ENCODE data around the gene NEU4.
A peak's percentile ranks its signal among the peaks of the same experiment; 100 is the strongest.
"Not testable (repeated sequence)": the region's sequence is repeated elsewhere in the genome, so short reads cannot be mapped to it uniquely, and the experiment has no call there.

The NEU4 gene, protein sequence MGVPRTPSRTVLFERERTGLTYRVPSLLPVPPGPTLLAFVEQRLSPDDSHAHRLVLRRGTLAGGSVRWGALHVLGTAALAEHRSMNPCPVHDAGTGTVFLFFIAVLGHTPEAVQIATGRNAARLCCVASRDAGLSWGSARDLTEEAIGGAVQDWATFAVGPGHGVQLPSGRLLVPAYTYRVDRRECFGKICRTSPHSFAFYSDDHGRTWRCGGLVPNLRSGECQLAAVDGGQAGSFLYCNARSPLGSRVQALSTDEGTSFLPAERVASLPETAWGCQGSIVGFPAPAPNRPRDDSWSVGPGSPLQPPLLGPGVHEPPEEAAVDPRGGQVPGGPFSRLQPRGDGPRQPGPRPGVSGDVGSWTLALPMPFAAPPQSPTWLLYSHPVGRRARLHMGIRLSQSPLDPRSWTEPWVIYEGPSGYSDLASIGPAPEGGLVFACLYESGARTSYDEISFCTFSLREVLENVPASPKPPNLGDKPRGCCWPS

DNA sequence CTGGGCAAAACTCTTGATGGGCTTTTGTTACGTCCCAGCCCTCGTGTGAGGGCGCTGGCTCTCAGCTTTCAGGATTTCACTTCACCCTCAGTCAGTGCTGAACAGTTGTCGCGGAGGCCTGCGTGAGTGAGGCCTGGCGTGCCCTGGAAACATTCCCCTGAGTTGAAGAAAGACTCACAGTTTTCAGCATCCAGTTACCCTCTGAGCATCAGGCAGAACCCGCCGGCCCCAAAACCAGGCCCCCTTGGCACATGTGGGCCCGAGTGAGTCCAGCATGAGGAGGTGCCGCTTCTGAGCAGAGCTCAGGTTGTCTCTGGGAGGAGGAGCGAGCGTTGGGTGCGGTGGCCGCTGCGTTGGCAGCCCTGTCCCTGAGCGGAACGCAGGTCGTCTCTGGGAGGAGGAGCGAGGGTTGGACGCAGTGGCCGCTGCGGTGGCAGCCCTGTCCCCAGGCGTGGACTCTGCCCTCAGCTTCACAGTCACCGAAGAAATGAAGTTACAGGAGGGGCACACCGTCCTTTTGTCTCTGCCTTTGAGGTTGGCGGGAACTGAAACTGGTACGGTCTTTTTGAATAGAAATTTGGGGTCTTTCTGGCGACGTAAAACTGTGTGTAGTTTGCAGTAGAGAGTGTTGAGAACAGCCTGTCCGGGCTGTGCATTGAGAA, at the start of gene NEU4:
Gene NEU4 (plus strand): TSS at position 473 of the 662 bp plus-strand sequence. CDS start 5,292 bp downstream, outside the sequence.
- no peak for DNase-seq

GRCh38 chr2:241759893-241760292, 49.1 kb upstream of the NEU4 start:
- not testable (repeated sequence) for DNase-seq

DNA sequence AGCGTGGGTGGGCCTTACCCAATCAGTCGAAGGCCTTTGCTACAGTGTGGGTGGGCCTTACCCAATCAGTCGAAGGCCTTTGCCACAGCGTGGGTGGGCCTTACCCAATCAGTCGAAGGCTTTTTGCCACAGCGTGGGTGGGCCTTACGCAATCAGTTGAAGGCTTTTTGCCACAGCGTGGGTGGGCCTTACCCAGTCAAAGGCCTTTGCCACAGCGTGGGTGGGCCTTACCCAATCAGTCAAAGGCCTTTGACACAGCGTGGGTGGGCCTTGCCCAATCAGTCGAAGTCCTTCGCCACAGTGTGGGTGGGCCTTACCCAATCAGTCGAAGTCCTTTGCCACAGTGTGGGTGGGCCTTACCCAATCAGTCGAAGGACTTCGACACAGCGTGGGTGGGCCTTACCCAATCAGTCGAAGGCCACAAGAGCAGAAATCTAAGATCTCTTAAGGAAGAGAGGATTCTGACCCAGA, 48.7 kb upstream of the NEU4 start:
- DNase-seq = no peak

DNA sequence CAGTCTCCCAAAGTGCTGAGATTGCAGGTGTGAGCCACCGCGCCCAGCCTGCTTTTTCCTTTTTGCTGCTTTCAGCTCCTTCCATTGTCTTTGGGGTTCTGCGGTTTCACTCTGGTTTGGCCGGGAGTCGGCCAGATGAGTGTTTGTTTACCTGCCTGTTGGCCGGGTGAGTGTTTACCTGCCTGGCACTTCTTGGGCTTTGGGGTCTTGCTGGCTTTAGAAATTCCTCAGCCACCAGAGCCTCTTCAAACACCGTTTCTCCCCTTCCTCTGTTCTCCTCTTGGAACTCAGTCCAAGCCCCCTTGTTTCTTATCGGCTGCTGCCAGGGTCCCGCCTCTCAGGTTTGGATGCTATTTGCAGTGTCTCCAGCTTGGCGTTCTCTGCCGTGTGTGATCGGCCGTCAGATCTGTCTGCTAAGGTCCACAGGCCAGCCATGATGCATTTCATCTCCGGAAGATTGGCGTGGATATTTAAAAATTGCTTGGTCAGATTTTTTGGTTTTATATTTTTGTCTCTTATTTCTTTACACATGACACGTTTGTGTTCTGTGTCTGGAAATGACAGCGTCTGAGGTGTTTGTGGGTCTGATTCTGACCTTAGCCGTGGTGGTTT, 46.6 kb upstream of the NEU4 start:
- no peak for DNase-seq

DNA sequence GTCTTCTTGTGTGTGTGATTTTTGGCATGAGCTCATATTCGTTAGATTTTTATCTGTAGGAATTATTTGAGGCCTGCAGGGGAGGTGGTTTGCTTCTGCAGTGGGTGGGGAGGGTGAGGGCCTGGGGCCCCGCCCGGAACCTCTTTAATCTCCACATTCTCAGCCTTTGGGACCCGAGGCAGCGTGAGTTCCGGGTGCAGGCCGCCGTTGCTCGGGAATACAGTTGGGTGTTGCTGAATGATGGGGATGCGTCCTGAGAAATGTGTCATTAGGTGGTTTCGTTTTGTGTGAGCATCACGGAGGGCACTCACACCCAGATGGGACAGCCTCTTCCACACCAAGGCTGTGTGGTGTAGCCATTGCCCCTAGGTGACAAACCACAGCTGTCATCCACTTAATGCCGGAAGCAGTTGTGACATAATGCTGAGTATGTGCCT, 46.0 kb upstream of the NEU4 start:
- DNase-seq = peak in 1 of 2 experiments; percentile 41

- no peak for DNase-seq
Measured at GRCh38 chr2:241763551-241764274, 45.3 kb upstream of the NEU4 start.

GRCh38 chr2:241764275-241765241, 44.4 kb upstream of the NEU4 start:
- no peak for DNase-seq

DNA sequence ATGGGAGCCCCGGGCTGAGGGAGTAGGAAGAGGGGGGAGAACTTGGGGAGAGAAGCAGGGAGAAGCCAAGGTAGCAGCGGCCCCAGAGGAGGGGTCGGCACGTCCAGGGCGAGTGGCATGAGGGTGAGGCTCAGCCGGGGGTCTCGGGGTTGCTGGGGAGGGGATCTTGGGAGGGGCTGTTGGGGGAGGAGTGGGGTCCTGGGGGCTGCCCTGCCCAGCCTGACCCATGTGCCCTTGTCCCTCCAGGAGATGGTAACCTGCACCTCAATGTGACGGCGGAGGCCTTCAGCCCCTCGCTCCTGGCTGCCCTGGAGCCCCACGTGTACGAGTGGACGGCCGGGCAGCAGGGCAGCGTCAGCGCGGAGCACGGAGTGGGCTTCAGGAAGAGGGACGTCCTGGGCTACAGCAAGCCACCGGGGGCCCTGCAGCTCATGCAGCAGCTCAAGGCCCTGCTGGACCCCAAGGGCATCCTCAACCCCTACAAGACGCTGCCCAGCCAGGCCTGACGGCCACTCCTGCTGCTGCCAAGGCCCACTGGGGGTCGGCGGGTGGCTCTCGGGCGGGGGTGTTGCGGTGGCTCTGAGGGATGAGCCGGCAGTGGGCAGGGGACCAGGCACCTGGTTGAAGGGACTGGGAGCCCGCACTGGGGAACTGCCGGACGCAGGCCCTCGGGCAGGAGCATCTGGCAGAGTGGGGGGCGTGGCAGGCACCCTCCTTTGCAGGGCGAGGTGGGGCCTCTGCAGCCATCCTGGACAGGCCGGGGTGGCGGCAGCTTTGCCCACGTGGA, 41.3 kb upstream of the NEU4 start:
- no peak for DNase-seq

GRCh38 chr2:241768251-241768711, 40.7 kb upstream of the NEU4 start:
- no peak for DNase-seq

DNA sequence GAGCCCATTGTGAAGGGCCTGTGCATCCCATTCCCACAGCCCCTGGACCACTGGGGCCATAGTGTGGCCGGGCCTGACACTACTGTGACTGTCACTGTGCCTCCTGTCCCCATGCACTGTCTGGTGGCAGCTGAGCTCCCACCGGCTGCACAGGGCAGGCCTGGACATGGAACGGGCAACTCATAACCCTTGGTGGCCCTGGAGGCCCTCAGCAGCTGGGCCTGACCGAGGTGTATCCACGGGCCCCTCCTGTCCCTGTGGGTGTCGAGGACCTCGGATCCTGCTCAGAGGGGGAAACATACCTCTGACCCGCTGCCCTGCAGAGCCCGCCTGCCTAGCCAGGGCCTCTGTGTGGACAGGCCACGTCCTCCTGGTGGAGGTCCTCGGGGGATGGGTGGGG, 40.1 kb upstream of the NEU4 start:
- DNase-seq = no peak

- no peak for DNase-seq
Measured at GRCh38 chr2:241769819-241770184, 39.2 kb upstream of the NEU4 start.

DNA sequence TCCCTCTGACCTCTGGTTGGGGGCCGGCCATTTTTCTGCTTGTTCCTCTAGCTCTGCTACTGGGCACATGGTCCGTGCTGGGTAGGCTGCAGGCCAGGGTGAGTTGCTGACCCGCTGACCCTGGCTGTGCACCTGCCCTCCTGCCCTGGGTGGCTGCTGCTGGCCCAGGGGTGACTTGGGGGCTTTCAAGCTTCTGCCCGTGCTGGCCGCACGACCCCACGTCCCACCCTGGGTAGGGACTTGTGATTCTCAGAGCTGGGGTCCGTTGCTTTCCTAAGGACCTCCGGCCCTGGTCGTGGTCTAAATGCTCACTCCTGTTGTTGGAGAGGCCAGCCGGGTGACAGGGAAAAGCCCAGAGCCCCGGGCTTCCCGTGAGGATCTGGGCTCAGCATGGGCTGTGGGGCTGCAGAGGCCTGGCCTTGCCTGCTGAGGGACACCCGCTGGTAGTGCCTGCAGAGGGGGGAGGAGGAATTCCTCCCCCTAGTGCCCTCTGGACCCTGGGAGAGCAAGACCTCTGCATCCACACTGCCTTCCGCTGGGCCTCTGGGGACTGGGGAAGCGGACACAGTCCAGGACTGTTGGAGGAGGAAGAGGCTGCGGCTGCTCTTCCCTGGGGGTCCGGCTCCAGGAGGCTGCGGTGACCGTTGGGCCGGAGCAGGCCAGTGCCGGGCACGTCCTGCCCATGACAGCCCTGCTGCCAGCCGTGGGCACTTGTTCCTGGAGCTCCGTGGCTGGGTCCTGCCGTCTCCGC, 38.6 kb upstream of the NEU4 start:
- no peak for DNase-seq

- no peak for DNase-seq
Measured at GRCh38 chr2:241770936-241771285, 38.1 kb upstream of the NEU4 start.

- DNase-seq = no peak
Measured at GRCh38 chr2:241771286-241772062, 37.5 kb upstream of the NEU4 start.

DNA sequence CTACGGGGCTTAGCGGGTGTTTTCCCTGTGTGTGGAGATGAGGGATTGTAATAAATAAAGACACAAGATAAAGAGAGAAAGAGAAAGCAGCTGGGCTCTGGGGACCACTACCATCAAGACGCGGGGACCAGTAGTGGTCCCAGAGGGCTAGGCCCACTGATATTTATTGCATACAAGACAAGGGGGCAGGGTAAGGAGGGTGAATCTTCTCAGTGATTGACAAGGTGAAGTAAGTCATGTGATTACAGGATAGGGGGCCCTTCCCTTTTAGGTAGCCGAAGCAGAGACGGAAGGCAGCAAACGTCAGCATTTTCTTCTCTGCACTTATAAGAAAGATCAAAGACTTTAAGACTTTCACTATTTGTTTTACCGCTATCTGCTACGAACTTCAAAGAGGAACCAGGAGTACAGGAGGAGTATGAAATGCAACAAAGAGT, 36.9 kb upstream of the NEU4 start:
- DNase-seq = no peak

GRCh38 chr2:241773511-241774418, 35.2 kb upstream of the NEU4 start:
- no peak for DNase-seq

GRCh38 chr2:241774419-241775222, 34.4 kb upstream of the NEU4 start:
- no peak for DNase-seq
